HG02610 (cell line): ENCODE measurements around the gene PFDN1.

Source experiments
- ATAC-seq: cut with Tn5 transposase; IDR thresholded peaks from one replicate; pipeline ENCODE4 v1.9.1; 2021; ENCODE audit warnings: mild to moderate bottlenecking, moderate library complexity; ENCODE audit not compliant: unreplicated experiment

PFDN1 gene

GRCh38 chr5:140329739-140330481, 27.0 kb upstream of the PFDN1 start:
- ATAC-seq, result no peak

GRCh38 chr5:140328036-140328764, 25.3 kb upstream of the PFDN1 start:
- ATAC-seq, result peak; percentile 49

- no peak for ATAC-seq
These were observed 24.7 kb upstream of the PFDN1 start for GRCh38 chr5:140327589-140327988.

- no peak for ATAC-seq
These were observed 22.6 kb upstream of the PFDN1 start for GRCh38 chr5:140325486-140325885.

GRCh38 chr5:140324617-140325241, 21.8 kb upstream of the PFDN1 start:
- ATAC-seq, result no peak

- no peak for ATAC-seq
These were observed 21.2 kb upstream of the PFDN1 start for GRCh38 chr5:140324041-140324600.

GRCh38 chr5:140322751-140323731, 20.1 kb upstream of the PFDN1 start:
- no peak for ATAC-seq

- ATAC-seq, result no peak
These were observed 18.9 kb upstream of the PFDN1 start for GRCh38 chr5:140321796-140322195.

GRCh38 chr5:140319833-140320232, 16.9 kb upstream of the PFDN1 start:
- no peak for ATAC-seq

GRCh38 chr5:140318792-140319191, 15.9 kb upstream of the PFDN1 start:
- ATAC-seq, result no peak

- ATAC-seq, result no peak
These were observed 15.0 kb upstream of the PFDN1 start for GRCh38 chr5:140317859-140318258.

GRCh38 chr5:140312791-140313189, 9.9 kb upstream of the PFDN1 start:
- ATAC-seq, result no peak

- ATAC-seq, result no peak
These were observed 9.3 kb upstream of the PFDN1 start for GRCh38 chr5:140312067-140312790.

- no peak for ATAC-seq
These were observed 8.1 kb upstream of the PFDN1 start for GRCh38 chr5:140311011-140311467.

GRCh38 chr5:140310434-140310833, 7.5 kb upstream of the PFDN1 start:
- no peak for ATAC-seq

- no peak for ATAC-seq
These were observed 6.9 kb upstream of the PFDN1 start for GRCh38 chr5:140309706-140310249.

GRCh38 chr5:140305471-140305870, 2.6 kb upstream of the PFDN1 start:
- no peak for ATAC-seq

GRCh38 chr5:140303966-140304365, 1.1 kb upstream of the PFDN1 start:
- ATAC-seq, result no peak

GRCh38 chr5:140301136-140301535, 1.8 kb downstream of the PFDN1 start:
- ATAC-seq, result no peak
